Sigmoid colon (tissue), 7 donors: ENCODE data around the gene UPP1. TPM values are rescaled to one million over a fixed set of nuclear protein-coding genes. Genes with fewer than 3 reads are reported as not detected.
"Not testable (repeated sequence)": the region's sequence is repeated elsewhere in the genome, so short reads cannot be mapped to it uniquely, and the experiment has no call there.

Source experiments
- DNase-seq: peaks from one replicate; pipeline ENCODE4 v3.0.0-alpha.2; 2019
- H3K27ac ChIP-seq, 4 donors: fragments of 200-600 bp; sonication (generic); one replicate each; pipeline ENCODE4 v1.5.1; 2016 to 2019; ENCODE audit warnings: mild to moderate bottlenecking in 1 of 4
- H3K27me3 ChIP-seq, 3 donors: fragments of 200-600 bp; sonication (generic); one replicate each; pipeline ENCODE4 v1.5.1; 2019; ENCODE audit warnings: mild to moderate bottlenecking in 1 of 3
- H3K36me3 ChIP-seq, 4 donors: fragments of 200-600 bp; sonication (generic); one replicate each; pipeline ENCODE4 v1.5.1; 2016 to 2019
- H3K4me1 ChIP-seq, 4 donors: fragments of 200-600 bp; sonication (generic); one replicate each; pipeline ENCODE4 v1.5.1; 2017 to 2019
- H3K4me3 ChIP-seq, 4 donors: fragments of 200-600 bp; sonication (generic); one replicate each; pipeline ENCODE4 v1.5.1; 2017 to 2019; ENCODE audit warnings: mild to moderate bottlenecking in 2 of 4, moderate library complexity in 1 of 4
- H3K9me3 ChIP-seq, 4 donors: fragments of 200-600 bp in 3 of 4; sonication (generic) in 3 of 4; one replicate each; pipeline versions ENCODE4 v1.5.1 to v1.6.1; 2013 to 2019
- EP300 ChIP-seq, 4 donors: sonication (generic); formaldehyde crosslinking; IDR thresholded peaks; one replicate each; pipeline ENCODE4 v1.6.1; 2017; ENCODE audit warnings: antibody characterized with exemption in 4 of 4
- POLR2A ChIP-seq, 2 donors: fragments of 450-650 bp; IDR thresholded peaks; one replicate each; pipeline ENCODE4 v1.6.1; 2016; ENCODE audit warnings: antibody characterized with exemption in 2 of 2, mild to moderate bottlenecking in 2 of 2, moderate library complexity in 2 of 2
- POLR2AphosphoS5 ChIP-seq, 4 donors: sonication (generic); formaldehyde crosslinking; IDR thresholded peaks; one replicate each; pipeline ENCODE4 v1.6.1; 2017; ENCODE audit warnings: antibody characterized with exemption in 4 of 4
- WGBS, 2 donors: extraction: QIAGEN DNeasy Blood & Tissue Kit; methylation state at CpG; one replicate each; pipeline ENCODE4 v1.1.7; 2013; 5-methylcytosine and 5-hydroxymethylcytosine counted together
- intact Hi-C: fragments of 100-400 bp; cut with DNase I; formaldehyde crosslinking; loops from one replicate; pipeline ENCODE4 v1.15.1; 2023
- polyA plus RNA-seq, 3 donors: library from polyadenylated mRNA; stranded (reverse); fragments of 200-250 nt; gene quantifications; one replicate each; pipeline ENCODE4 v1.2.3, GENCODE V29; 2013
- total RNA-seq, 4 donors: library from RNA; depleted of rRNA; stranded (reverse); fragments of >200 nt; gene quantifications; one replicate each; pipeline ENCODE4 v1.1.0, GENCODE V29; 2016
- TF ChIP-seq, protein P1 (sequence below), 4 experiments: fragments of 450-650 bp in 3 of 4; fragments of 200-600 bp in 1 of 4; IDR thresholded peaks; one replicate each; pipeline ENCODE4 v1.5.1; 2016 to 2019; ENCODE audit warnings: antibody characterized with exemption in 4 of 4, mild to moderate bottlenecking in 3 of 4, moderate library complexity in 2 of 4
- donor health status: healthy with polysubstance abuse.
- donor health status: Bipolar disorder and iron deficiency.
- donor health status: healthy.

The UPP1 gene
- total and polyA plus RNA-seq, 7 donors: 10.2 to 136 (median 17.1) TPM

- Histone ChIP-seq H3K4me3 (no peak overlapping the region), H3K27ac (no peak overlapping the region), H3K4me1 (no peaks in the 10 kb centered on the region), H3K9me3 (peaks cover 0 to 3% (median 0%) of the 10 kb centered on the region in 4 donors), H3K36me3 (no peaks in the 10 kb centered on the region), H3K27me3 (no peaks in the 10 kb centered on the region)
- intact Hi-C loops: no loop called here
- WGBS, 2 donors: 86 to 93% methylated on average over 1 of the region's 1 CpG
- no peak for TF ChIP-seq POLR2AphosphoS5 (IDR thresholded peaks at IDR 0.05)
- TF ChIP-seq EP300 (IDR thresholded peaks at IDR 0.05): no peak
- TF ChIP-seq POLR2A (IDR thresholded peaks at IDR 0.05): no peak
- TF ChIP-seq, protein P1, sequence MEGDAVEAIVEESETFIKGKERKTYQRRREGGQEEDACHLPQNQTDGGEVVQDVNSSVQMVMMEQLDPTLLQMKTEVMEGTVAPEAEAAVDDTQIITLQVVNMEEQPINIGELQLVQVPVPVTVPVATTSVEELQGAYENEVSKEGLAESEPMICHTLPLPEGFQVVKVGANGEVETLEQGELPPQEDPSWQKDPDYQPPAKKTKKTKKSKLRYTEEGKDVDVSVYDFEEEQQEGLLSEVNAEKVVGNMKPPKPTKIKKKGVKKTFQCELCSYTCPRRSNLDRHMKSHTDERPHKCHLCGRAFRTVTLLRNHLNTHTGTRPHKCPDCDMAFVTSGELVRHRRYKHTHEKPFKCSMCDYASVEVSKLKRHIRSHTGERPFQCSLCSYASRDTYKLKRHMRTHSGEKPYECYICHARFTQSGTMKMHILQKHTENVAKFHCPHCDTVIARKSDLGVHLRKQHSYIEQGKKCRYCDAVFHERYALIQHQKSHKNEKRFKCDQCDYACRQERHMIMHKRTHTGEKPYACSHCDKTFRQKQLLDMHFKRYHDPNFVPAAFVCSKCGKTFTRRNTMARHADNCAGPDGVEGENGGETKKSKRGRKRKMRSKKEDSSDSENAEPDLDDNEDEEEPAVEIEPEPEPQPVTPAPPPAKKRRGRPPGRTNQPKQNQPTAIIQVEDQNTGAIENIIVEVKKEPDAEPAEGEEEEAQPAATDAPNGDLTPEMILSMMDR (IDR thresholded peaks at IDR 0.05): no peak
- no peak for DNase-seq
These were observed 25.1 kb upstream of the UPP1 start for GRCh38 chr7:48063985-48064384.

DNA sequence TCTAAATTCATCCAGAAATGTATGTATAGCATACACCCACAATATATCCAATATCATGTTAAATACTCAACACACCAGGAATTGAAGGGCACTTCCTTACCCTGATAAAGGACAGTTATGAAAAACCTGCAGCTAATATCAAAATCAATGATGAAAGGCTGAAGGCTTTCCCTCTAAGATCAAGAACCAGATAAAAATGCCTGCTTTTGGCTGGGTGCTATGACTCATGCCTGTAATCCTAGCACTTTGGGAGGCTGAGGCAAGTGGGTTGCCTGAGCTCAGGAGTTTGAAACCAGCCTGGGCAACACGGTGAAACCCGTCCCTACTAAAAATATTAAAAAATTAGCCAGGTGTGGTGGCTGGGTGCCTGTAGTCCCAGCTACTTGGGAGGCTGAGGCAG lies 21.6 kb upstream of the UPP1 start:
- no peak for DNase-seq
- peaks cover 0 to 3% (median 0%) of the 10 kb centered on the region in 4 donors for H3K9me3 ChIP-seq
- H3K27me3 ChIP-seq: no peaks in the 10 kb centered on the region
- 92 to 97% methylated on average over 2 of the region's 2 CpGs for WGBS, 2 donors
- no peaks in the 10 kb centered on the region for H3K4me1 ChIP-seq
- H3K27ac ChIP-seq: no peak overlapping the region
- TF ChIP-seq, protein P1 (IDR thresholded peaks at IDR 0.05): no peak
- TF ChIP-seq POLR2AphosphoS5 (IDR thresholded peaks at IDR 0.05) (no peak), POLR2A (IDR thresholded peaks at IDR 0.05) (no peak), EP300 (IDR thresholded peaks at IDR 0.05) (no peak)
- no peak overlapping the region for H3K4me3 ChIP-seq
- H3K36me3 ChIP-seq: no peaks in the 10 kb centered on the region
- intact Hi-C loops: no loop called here

DNA sequence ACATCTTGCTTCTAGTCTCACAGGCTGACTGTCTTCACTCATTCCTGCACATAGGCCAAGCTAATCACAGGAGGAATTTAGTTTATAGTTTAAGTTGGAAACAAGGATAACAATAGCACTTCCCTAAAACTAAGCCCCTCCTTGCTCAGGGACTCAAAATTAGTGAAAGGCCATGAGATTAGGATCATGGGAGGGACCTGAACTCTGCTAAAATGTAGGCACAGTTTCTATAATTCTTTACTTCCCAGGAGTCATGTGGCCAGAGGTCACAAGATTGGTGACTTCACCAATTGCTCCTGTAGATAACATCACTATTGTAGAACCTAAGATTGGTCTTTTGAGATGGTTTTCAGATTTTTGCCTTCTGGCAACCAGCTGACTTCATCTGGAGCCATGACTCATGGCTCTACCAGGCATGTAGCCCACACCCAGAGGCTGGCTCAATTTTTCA lies 14.8 kb upstream of the UPP1 start:
- Histone ChIP-seq H3K4me1 (no peaks in the 10 kb centered on the region), H3K27me3 (no peaks in the 10 kb centered on the region)
- intact Hi-C loops: no loop called here

GRCh38 chr7:48077423-48077822 lies 11.6 kb upstream of the UPP1 start:
- Histone ChIP-seq H3K36me3 (no peaks in the 10 kb centered on the region), H3K4me1 (no peaks in the 10 kb centered on the region), H3K27ac (no peak overlapping the region), H3K27me3 (no peaks in the 10 kb centered on the region), H3K9me3 (no peaks in the 10 kb centered on the region), H3K4me3 (no peak overlapping the region)
- TF ChIP-seq EP300 (IDR thresholded peaks at IDR 0.05) (no peak), POLR2A (IDR thresholded peaks at IDR 0.05) (no peak), POLR2AphosphoS5 (IDR thresholded peaks at IDR 0.05) (no peak)
- TF ChIP-seq, protein P1 (IDR thresholded peaks at IDR 0.05): no peak
- 88 to 93% methylated on average over 1 of the region's 1 CpG for WGBS, 2 donors
- DNase-seq: no peak
- intact Hi-C loops: no loop called here

More for the DNA sequence above, 14.8 kb upstream of the UPP1 start:
- no peaks in the 10 kb centered on the region for H3K9me3 ChIP-seq
- H3K36me3 ChIP-seq: no peaks in the 10 kb centered on the region
- no peak for DNase-seq
- H3K4me3 ChIP-seq: no peak overlapping the region
- no peak overlapping the region for H3K27ac ChIP-seq
- TF ChIP-seq POLR2AphosphoS5 (IDR thresholded peaks at IDR 0.05) (no peak), POLR2A (IDR thresholded peaks at IDR 0.05) (no peak), EP300 (IDR thresholded peaks at IDR 0.05) (no peak)
- TF ChIP-seq, protein P1 (IDR thresholded peaks at IDR 0.05): no peak

DNA sequence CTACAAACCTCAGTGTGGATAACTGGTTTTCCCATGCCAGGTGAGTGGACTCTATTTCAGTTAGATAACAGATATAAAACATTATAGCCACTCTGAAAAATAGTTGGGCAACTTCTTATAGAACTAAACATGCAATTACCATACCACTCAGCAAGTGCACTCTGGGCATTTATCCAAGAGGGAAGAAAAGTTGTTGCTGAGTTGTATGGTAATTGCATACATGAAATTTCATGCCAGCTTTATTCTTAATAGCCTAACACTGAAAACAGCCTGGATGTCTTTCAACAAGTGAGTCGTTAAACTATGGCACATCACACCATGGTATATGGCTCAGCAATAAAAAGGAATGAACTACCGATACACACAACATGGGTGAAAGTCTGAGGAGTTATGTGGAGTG lies 10.6 kb upstream of the UPP1 start:
- 15 to 64% methylated on average over 2 of the region's 2 CpGs for WGBS, 2 donors
- DNase-seq: no peak
- no peaks in the 10 kb centered on the region for H3K36me3 ChIP-seq
- intact Hi-C loops: no loop called here
- H3K27ac ChIP-seq: no peak overlapping the region
- no peaks in the 10 kb centered on the region for H3K27me3 ChIP-seq
- TF ChIP-seq POLR2A (IDR thresholded peaks at IDR 0.05) (no peak), EP300 (IDR thresholded peaks at IDR 0.05) (no peak), POLR2AphosphoS5 (IDR thresholded peaks at IDR 0.05) (no peak)
- TF ChIP-seq, protein P1 (IDR thresholded peaks at IDR 0.05): no peak
- H3K9me3 ChIP-seq: no peaks in the 10 kb centered on the region
- no peak overlapping the region for H3K4me3 ChIP-seq
- H3K4me1 ChIP-seq: no peaks in the 10 kb centered on the region

- H3K4me3 ChIP-seq, DNase-seq, H3K27ac ChIP-seq, H3K4me1 ChIP-seq, H3K36me3 ChIP-seq, intact Hi-C loops, H3K27me3 ChIP-seq, H3K9me3 ChIP-seq: not testable (repeated sequence)
These were observed 6.7 kb upstream of the UPP1 start for GRCh38 chr7:48082378-48082777.
